ENCODE data around the gene NCOA3.

The NCOA3 gene

DNA sequence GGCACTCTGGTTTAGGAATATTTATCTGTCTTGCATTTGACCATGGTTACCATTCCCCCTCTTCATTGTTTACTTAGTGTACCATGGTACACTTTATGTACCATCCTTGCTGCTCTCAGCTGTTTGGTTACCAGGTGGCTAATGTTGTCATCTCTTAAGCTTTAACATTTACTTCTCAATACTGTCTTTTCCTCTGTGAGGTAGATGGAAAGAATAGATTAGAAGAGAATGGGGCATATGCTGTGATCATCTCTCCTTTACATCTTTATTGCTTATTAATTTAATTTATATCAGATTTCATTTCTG lies 109.2 kb downstream of the NCOA3 start:
- DNase-seq = no peak
- no peaks in the 10 kb centered on the region for H3K27me3 Mint-ChIP-seq
- peaks cover 86% of the 10 kb centered on the region for H3K4me1 Mint-ChIP-seq (ENCODE audit: low read depth)
- peak overlapping the region; percentile 97 for H3K27ac Mint-ChIP-seq
- no peaks in the 10 kb centered on the region for H3K9me3 Mint-ChIP-seq
- H3K4me3 Mint-ChIP-seq = peak overlapping the region; percentile 69
- H3K36me3 Mint-ChIP-seq (ENCODE audit: low read depth) = peaks cover 71% of the 10 kb centered on the region

DNA sequence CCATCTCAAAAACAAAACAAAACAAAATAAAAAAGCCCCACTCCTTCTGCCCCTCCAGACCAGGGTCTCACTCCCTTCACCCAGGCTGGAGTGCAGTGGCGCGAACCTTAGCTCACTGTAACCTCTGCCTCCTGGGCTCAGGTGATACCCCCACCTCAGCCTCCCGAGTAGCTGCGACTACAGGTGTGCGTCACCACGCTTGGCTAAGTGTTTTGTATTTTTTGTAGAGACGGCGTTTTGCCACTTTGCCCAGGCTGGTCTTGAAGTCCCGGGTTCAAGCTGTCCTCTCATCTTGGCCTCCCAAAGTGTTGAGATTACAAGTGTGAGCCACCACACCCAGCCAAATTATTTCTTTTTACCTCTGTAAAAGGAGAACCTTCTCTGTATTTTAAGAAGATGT lies 110.1 kb downstream of the NCOA3 start:
- peak overlapping the region; percentile 97 for H3K27ac Mint-ChIP-seq
- H3K27me3 Mint-ChIP-seq = no peaks in the 10 kb centered on the region
- no peak overlapping the region for H3K4me3 Mint-ChIP-seq
- H3K9me3 Mint-ChIP-seq = no peaks in the 10 kb centered on the region
- H3K36me3 Mint-ChIP-seq (ENCODE audit: low read depth) = peaks cover 69% of the 10 kb centered on the region
- H3K4me1 Mint-ChIP-seq (ENCODE audit: low read depth) = peaks cover 84% of the 10 kb centered on the region
- DNase-seq = no peak

DNA sequence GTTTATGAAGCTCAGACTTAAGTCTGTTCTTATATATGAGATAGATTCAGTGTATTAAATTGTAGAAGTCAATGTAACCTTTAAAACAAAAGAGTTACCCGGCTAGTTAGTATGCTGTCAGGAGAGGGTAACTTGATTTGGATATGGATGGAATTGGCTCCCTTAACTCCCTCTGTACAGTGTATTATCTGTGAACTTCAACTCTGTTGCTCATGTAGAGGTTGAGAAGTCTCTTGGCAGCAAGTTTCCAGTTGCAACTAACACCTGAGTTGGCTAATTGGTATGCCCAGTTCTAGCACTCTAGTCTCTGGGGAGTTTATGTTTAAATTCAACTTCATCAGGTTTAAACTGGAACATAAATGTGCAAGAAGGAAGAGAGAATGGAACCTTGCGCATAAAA lies 111.0 kb downstream of the NCOA3 start:
- Mint-ChIP-seq H3K27me3 (no peaks in the 10 kb centered on the region), H3K27ac (peak overlapping the region; percentile 97), H3K36me3 (ENCODE audit: low read depth) (peaks cover 74% of the 10 kb centered on the region), H3K9me3 (no peaks in the 10 kb centered on the region), H3K4me3 (no peak overlapping the region), H3K4me1 (ENCODE audit: low read depth) (peaks cover 83% of the 10 kb centered on the region)
- DNase-seq = no peak

- no peak for DNase-seq
- Mint-ChIP-seq H3K27me3 (no peaks in the 10 kb centered on the region), H3K4me3 (no peak overlapping the region), H3K27ac (peak overlapping the region; percentile 86), H3K36me3 (ENCODE audit: low read depth) (peaks cover 65% of the 10 kb centered on the region), H3K9me3 (no peaks in the 10 kb centered on the region), H3K4me1 (ENCODE audit: low read depth) (peaks cover 71% of the 10 kb centered on the region)
These were observed 113.1 kb downstream of the NCOA3 start for GRCh38 chr20:47614703-47615309.

DNA sequence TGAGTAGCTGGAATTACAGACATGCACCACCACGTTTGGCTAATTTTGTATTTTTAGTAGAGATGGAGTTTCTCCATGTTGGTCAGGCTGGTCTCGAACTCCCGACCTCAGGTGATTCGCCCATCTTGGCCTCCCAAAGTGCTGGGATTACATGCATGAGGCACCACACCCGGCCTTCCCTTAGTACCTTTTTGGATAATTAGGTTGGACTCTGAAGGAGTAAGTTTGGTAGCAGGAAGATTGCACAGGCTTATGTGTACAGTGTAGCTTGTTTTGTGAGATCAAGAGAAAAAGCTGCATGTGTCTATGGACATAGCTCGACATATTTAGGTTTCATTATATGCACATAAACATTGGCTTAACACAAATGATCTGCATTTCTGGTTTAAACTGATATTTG lies 116.8 kb downstream of the NCOA3 start:
- H3K4me1 Mint-ChIP-seq (ENCODE audit: low read depth) = peaks cover 53% of the 10 kb centered on the region

GRCh38 chr20:47620808-47621805 lies 119.4 kb downstream of the NCOA3 start:
- Mint-ChIP-seq H3K9me3 (no peaks in the 10 kb centered on the region), H3K27me3 (no peaks in the 10 kb centered on the region), H3K27ac (peak overlapping the region; percentile 66), H3K36me3 (ENCODE audit: low read depth) (peaks cover 78% of the 10 kb centered on the region), H3K4me1 (ENCODE audit: low read depth) (peaks cover 46% of the 10 kb centered on the region), H3K4me3 (no peak overlapping the region)
- DNase-seq = no peak

More for the DNA sequence above, 116.8 kb downstream of the NCOA3 start:
- Mint-ChIP-seq H3K4me3 (no peak overlapping the region), H3K9me3 (no peaks in the 10 kb centered on the region), H3K27me3 (no peaks in the 10 kb centered on the region), H3K36me3 (ENCODE audit: low read depth) (peaks cover 70% of the 10 kb centered on the region), H3K27ac (peak overlapping the region; percentile 61)
- no peak for DNase-seq

DNA sequence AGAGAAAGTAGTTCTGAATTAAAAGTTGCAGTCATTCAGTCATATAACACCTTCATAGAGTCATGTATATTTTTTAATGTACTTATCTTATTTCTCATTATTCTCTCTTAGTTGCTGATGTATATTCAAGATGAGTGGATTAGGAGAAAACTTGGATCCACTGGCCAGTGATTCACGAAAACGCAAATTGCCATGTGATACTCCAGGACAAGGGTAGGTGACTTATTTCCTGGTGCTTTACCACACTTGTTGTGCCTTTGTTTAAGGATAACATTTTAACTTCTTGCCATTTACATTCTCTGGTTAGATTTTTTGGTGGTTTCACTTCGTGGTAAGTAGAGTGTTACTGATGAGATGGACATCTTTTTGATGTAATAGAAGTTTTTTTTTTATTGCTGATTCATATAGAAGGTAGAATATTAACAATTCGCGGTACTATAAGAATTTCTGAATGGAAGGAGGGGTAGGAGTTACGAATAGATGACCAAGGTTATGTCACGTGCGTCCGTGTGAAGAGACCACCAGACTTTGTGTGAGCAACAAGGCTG lies 120.5 kb downstream of the NCOA3 start:
- Mint-ChIP-seq H3K36me3 (ENCODE audit: low read depth) (peaks cover 80% of the 10 kb centered on the region), H3K4me1 (ENCODE audit: low read depth) (peaks cover 41% of the 10 kb centered on the region), H3K27ac (peak overlapping the region; percentile 82), H3K27me3 (no peaks in the 10 kb centered on the region), H3K4me3 (no peak overlapping the region), H3K9me3 (no peaks in the 10 kb centered on the region)
- DNase-seq = no peak

GRCh38 chr20:47623206-47623605 lies 121.5 kb downstream of the NCOA3 start:
- Mint-ChIP-seq H3K4me1 (ENCODE audit: low read depth) (peaks cover 34% of the 10 kb centered on the region), H3K27me3 (no peaks in the 10 kb centered on the region), H3K27ac (peak overlapping the region; percentile 37), H3K4me3 (no peak overlapping the region), H3K36me3 (ENCODE audit: low read depth) (peaks cover 83% of the 10 kb centered on the region), H3K9me3 (no peaks in the 10 kb centered on the region)
- no peak for DNase-seq

GRCh38 chr20:47627540-47627939 lies 125.9 kb downstream of the NCOA3 start:
- Mint-ChIP-seq H3K4me1 (ENCODE audit: low read depth) (peaks cover 15% of the 10 kb centered on the region), H3K27ac (peak overlapping the region; percentile 2), H3K4me3 (no peak overlapping the region), H3K9me3 (no peaks in the 10 kb centered on the region), H3K27me3 (no peaks in the 10 kb centered on the region), H3K36me3 (ENCODE audit: low read depth) (peaks cover 95% of the 10 kb centered on the region)
- DNase-seq = no peak

DNA sequence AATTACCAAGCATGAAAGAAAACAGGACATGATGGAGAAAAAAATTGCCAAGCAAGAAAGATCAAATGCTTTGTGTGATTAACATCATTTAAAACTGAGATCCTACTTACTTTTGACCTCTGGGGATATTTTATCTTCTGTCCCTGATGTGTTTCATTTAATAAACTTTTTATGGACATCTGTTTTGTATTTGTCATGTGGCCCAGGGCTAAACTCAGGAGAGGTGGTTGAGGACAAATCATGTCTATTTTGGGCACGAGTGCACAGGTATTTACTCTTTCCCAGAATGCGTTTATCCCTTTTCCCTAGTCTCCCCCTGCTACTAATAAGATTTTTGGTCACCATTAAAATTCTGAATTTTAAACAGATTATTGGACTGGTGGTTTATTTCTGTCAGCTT lies 128.2 kb downstream of the NCOA3 start:
- DNase-seq = no peak
- no peak overlapping the region for H3K4me3 Mint-ChIP-seq
- H3K27me3 Mint-ChIP-seq = no peaks in the 10 kb centered on the region
- peaks cover 95% of the 10 kb centered on the region for H3K36me3 Mint-ChIP-seq (ENCODE audit: low read depth)
- no peaks in the 10 kb centered on the region for H3K9me3 Mint-ChIP-seq
- H3K27ac Mint-ChIP-seq = peak overlapping the region; percentile 44
- peaks cover 7% of the 10 kb centered on the region for H3K4me1 Mint-ChIP-seq (ENCODE audit: low read depth)

DNA sequence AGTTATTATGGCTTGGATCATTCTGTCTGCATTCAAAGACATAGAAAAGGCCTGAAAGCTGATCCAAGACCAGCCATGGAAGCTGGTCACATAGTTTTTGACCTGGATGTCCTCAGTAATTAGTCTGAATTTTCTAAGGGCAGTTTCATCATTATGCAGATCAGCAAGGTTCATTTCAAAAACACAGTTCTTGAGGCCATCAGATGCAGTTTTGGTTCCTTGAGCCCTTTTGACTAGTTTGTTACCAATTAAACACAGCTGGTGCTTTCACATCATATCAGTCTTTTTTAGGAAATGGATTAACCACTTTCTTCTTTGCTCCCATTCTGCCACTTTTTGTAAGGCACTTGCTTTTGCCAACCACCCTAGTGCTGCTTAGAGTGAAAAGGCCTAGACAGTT lies 129.4 kb downstream of the NCOA3 start:
- Mint-ChIP-seq H3K9me3 (no peaks in the 10 kb centered on the region), H3K27ac (peak overlapping the region; percentile 42), H3K36me3 (ENCODE audit: low read depth) (peaks cover 95% of the 10 kb centered on the region), H3K4me3 (no peak overlapping the region), H3K4me1 (ENCODE audit: low read depth) (peaks cover 5% of the 10 kb centered on the region), H3K27me3 (no peaks in the 10 kb centered on the region)
- no peak for DNase-seq

DNA sequence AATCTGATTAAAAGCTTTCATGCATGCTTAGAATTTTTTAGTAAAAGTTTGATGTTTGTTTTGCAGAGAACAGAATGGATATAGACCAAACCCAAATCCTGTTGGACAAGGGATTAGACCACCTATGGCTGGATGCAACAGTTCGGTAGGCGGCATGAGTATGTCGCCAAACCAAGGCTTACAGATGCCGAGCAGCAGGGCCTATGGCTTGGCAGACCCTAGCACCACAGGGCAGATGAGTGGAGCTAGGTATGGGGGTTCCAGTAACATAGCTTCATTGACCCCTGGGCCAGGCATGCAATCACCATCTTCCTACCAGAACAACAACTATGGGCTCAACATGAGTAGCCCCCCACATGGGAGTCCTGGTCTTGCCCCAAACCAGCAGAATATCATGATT lies 133.6 kb downstream of the NCOA3 start:
- peak overlapping the region; percentile 35 for H3K27ac Mint-ChIP-seq
- DNase-seq = no peak
- H3K4me1 Mint-ChIP-seq (ENCODE audit: low read depth) = no peaks in the 10 kb centered on the region
- H3K9me3 Mint-ChIP-seq = no peaks in the 10 kb centered on the region
- no peak overlapping the region for H3K4me3 Mint-ChIP-seq
- H3K27me3 Mint-ChIP-seq = no peaks in the 10 kb centered on the region
- peaks cover 99% of the 10 kb centered on the region for H3K36me3 Mint-ChIP-seq (ENCODE audit: low read depth)

- no peak overlapping the region for H3K27ac Mint-ChIP-seq
- no peaks in the 10 kb centered on the region for H3K27me3 Mint-ChIP-seq
- H3K4me1 Mint-ChIP-seq (ENCODE audit: low read depth) = no peaks in the 10 kb centered on the region
- H3K4me3 Mint-ChIP-seq = no peak overlapping the region
- no peaks in the 10 kb centered on the region for H3K9me3 Mint-ChIP-seq
- peaks cover 99% of the 10 kb centered on the region for H3K36me3 Mint-ChIP-seq (ENCODE audit: low read depth)
- no peak for DNase-seq
These were observed 137.2 kb downstream of the NCOA3 start for GRCh38 chr20:47638851-47639250.

- no peak for DNase-seq
- Mint-ChIP-seq H3K4me3 (no peak overlapping the region), H3K9me3 (no peaks in the 10 kb centered on the region), H3K27ac (peak overlapping the region; percentile 6), H3K4me1 (ENCODE audit: low read depth) (peaks cover 2% of the 10 kb centered on the region), H3K27me3 (no peaks in the 10 kb centered on the region), H3K36me3 (ENCODE audit: low read depth) (peaks cover 94% of the 10 kb centered on the region)
These were observed 140.4 kb downstream of the NCOA3 start for GRCh38 chr20:47642118-47642517.

GRCh38 chr20:47642624-47643023 lies 140.9 kb downstream of the NCOA3 start:
- H3K27me3 Mint-ChIP-seq = no peaks in the 10 kb centered on the region
- no peak overlapping the region for H3K4me3 Mint-ChIP-seq
- no peak for DNase-seq
- H3K27ac Mint-ChIP-seq = peak overlapping the region; percentile 42
- H3K4me1 Mint-ChIP-seq (ENCODE audit: low read depth) = peaks cover 2% of the 10 kb centered on the region
- peaks cover 94% of the 10 kb centered on the region for H3K36me3 Mint-ChIP-seq (ENCODE audit: low read depth)
- no peaks in the 10 kb centered on the region for H3K9me3 Mint-ChIP-seq

Data from activated T-cell treated with anti-CD3 and anti-CD28 coated beads, Interleukin-2, amount 50 U/mL, for 24 hours (primary cell).